NCI-H1694 treated with DMSO at 0.1 percent for 48 hours (cell line): Measurements from ENCODE around the gene SWAP70.

Experiments used
- DNase-seq: peaks from one replicate; lab custom pipeline; 2025; lab: John Stamatoyannopoulos, UW

The SWAP70 gene

GRCh38 chr11:9753021-9753420 lies 89.1 kb downstream of the SWAP70 start:
- DNase-seq: no peak

GRCh38 chr11:9754010-9754471 lies 90.2 kb downstream of the SWAP70 start:
- no peak for DNase-seq

- peak; percentile 11 for DNase-seq
Measured at GRCh38 chr11:9755561-9756185, 91.8 kb downstream of the SWAP70 start.

- DNase-seq: no peak
Measured at GRCh38 chr11:9756461-9756860, 92.6 kb downstream of the SWAP70 start.

- no peak for DNase-seq
Measured at GRCh38 chr11:9756878-9757277, 93.0 kb downstream of the SWAP70 start.

- peak; percentile 20 for DNase-seq
Measured at GRCh38 chr11:9757809-9758636, 94.1 kb downstream of the SWAP70 start.

- peak; percentile 47 for DNase-seq
Measured at GRCh38 chr11:9758637-9759518, 95.0 kb downstream of the SWAP70 start.

- peak; percentile 72 for DNase-seq
Measured at GRCh38 chr11:9759519-9760192, 95.8 kb downstream of the SWAP70 start.

- no peak for DNase-seq
Measured at GRCh38 chr11:9760193-9760575, 96.3 kb downstream of the SWAP70 start.

GRCh38 chr11:9761441-9761945 lies 97.6 kb downstream of the SWAP70 start:
- no peak for DNase-seq

- no peak for DNase-seq
Measured at GRCh38 chr11:9762531-9762930, 98.7 kb downstream of the SWAP70 start.

GRCh38 chr11:9763301-9763700 lies 99.4 kb downstream of the SWAP70 start:
- DNase-seq: no peak

- no peak for DNase-seq
Measured at GRCh38 chr11:9765320-9766101, 101.6 kb downstream of the SWAP70 start.

GRCh38 chr11:9769621-9770020 lies 105.7 kb downstream of the SWAP70 start:
- no peak for DNase-seq

GRCh38 chr11:9771071-9771511 lies 107.2 kb downstream of the SWAP70 start:
- DNase-seq: no peak

GRCh38 chr11:9772218-9772617 lies 108.3 kb downstream of the SWAP70 start:
- DNase-seq: no peak

GRCh38 chr11:9773524-9773923 lies 109.6 kb downstream of the SWAP70 start:
- no peak for DNase-seq

GRCh38 chr11:9774109-9774508 lies 110.2 kb downstream of the SWAP70 start:
- DNase-seq: no peak

- DNase-seq: no peak
Measured at GRCh38 chr11:9774591-9775397, 110.9 kb downstream of the SWAP70 start.

GRCh38 chr11:9775398-9775779 lies 111.5 kb downstream of the SWAP70 start:
- no peak for DNase-seq
